ENCODE measurements around the gene RASAL2. TPM values are rescaled to one million over a fixed set of nuclear protein-coding genes. Genes with fewer than 3 reads are reported as not detected.
"Not testable (repeated sequence)": the region's sequence is repeated elsewhere in the genome, so short reads cannot be mapped to it uniquely, and the experiment has no call there.

Gene RASAL2
- total RNA-seq, 2 experiments from 2014 or later: not detected

- Mint-ChIP-seq H3K27me3 (ENCODE audit: low read depth) (peaks cover 6% of the 10 kb centered on the region), H3K9me3 (no peaks in the 10 kb centered on the region), H3K36me3 (ENCODE audit: low read depth) (no peaks in the 10 kb centered on the region), H3K4me1 (ENCODE audit: low read depth) (no peaks in the 10 kb centered on the region), H3K27ac (no peak overlapping the region), H3K4me3 (no peak overlapping the region)
- no peak for DNase-seq
- intact Hi-C loops (cut with micrococcal nuclease): no loop called here
- CTCF ChIA-PET: no interaction called here
Measured at GRCh38 chr1:178192686-178193085, 98.8 kb downstream of the RASAL2 start.

GRCh38 chr1:178196631-178197030 lies 102.7 kb downstream of the RASAL2 start:
- Mint-ChIP-seq H3K36me3 (ENCODE audit: low read depth) (no peaks in the 10 kb centered on the region), H3K4me1 (ENCODE audit: low read depth) (no peaks in the 10 kb centered on the region), H3K9me3 (peaks cover 9% of the 10 kb centered on the region), H3K4me3 (no peak overlapping the region), H3K27ac (no peak overlapping the region), H3K27me3 (ENCODE audit: low read depth) (peaks cover 2% of the 10 kb centered on the region)
- no peak for DNase-seq
- CTCF ChIA-PET: no interaction called here
- intact Hi-C loops (cut with micrococcal nuclease): no loop called here

GRCh38 chr1:178202095-178202494 lies 108.2 kb downstream of the RASAL2 start:
- H3K27ac Mint-ChIP-seq; intact Hi-C loops (cut with micrococcal nuclease); H3K36me3 Mint-ChIP-seq (ENCODE audit: low read depth); H3K4me3 Mint-ChIP-seq; H3K4me1 Mint-ChIP-seq (ENCODE audit: low read depth); H3K27me3 Mint-ChIP-seq (ENCODE audit: low read depth); DNase-seq: not testable (repeated sequence)
- H3K9me3 Mint-ChIP-seq: peaks cover 13% of the 10 kb centered on the region
- CTCF ChIA-PET: interaction anchor here (0.7 kb wide), 1 partner anchor 1210 kb away, joined by 3 read pairs; no protein-coding TSS in a partner anchor

- CTCF ChIA-PET; H3K4me1 Mint-ChIP-seq (ENCODE audit: low read depth); H3K4me3 Mint-ChIP-seq; H3K36me3 Mint-ChIP-seq (ENCODE audit: low read depth); intact Hi-C loops (cut with micrococcal nuclease); H3K27ac Mint-ChIP-seq; DNase-seq; H3K27me3 Mint-ChIP-seq (ENCODE audit: low read depth): not testable (repeated sequence)
- H3K9me3 Mint-ChIP-seq: peaks cover 13% of the 10 kb centered on the region
Measured at GRCh38 chr1:178202546-178202945, 108.6 kb downstream of the RASAL2 start.

- H3K27ac Mint-ChIP-seq; DNase-seq; H3K36me3 Mint-ChIP-seq (ENCODE audit: low read depth); H3K4me1 Mint-ChIP-seq (ENCODE audit: low read depth); H3K27me3 Mint-ChIP-seq (ENCODE audit: low read depth); CTCF ChIA-PET; H3K4me3 Mint-ChIP-seq; intact Hi-C loops (cut with micrococcal nuclease): not testable (repeated sequence)
- peaks cover 25% of the 10 kb centered on the region for H3K9me3 Mint-ChIP-seq
Measured at GRCh38 chr1:178208269-178208856, 114.5 kb downstream of the RASAL2 start.

GRCh38 chr1:178209935-178210334 lies 116.0 kb downstream of the RASAL2 start:
- intact Hi-C loops (cut with micrococcal nuclease): no loop called here
- H3K4me3 Mint-ChIP-seq: no peak overlapping the region
- peaks cover 21% of the 10 kb centered on the region for H3K9me3 Mint-ChIP-seq
- no peaks in the 10 kb centered on the region for H3K27me3 Mint-ChIP-seq (ENCODE audit: low read depth)
- no peak for DNase-seq
- no peaks in the 10 kb centered on the region for H3K4me1 Mint-ChIP-seq (ENCODE audit: low read depth)
- peaks cover 3% of the 10 kb centered on the region for H3K36me3 Mint-ChIP-seq (ENCODE audit: low read depth)
- CTCF ChIA-PET: no interaction called here
- no peak overlapping the region for H3K27ac Mint-ChIP-seq

GRCh38 chr1:178218550-178218949 lies 124.6 kb downstream of the RASAL2 start:
- CTCF ChIA-PET: no interaction called here
- Mint-ChIP-seq H3K4me3 (no peak overlapping the region), H3K27ac (no peak overlapping the region), H3K27me3 (ENCODE audit: low read depth) (no peaks in the 10 kb centered on the region), H3K9me3 (peaks cover 3% of the 10 kb centered on the region), H3K4me1 (ENCODE audit: low read depth) (no peaks in the 10 kb centered on the region), H3K36me3 (ENCODE audit: low read depth) (no peaks in the 10 kb centered on the region)
- DNase-seq: no peak
- intact Hi-C loops (cut with micrococcal nuclease): no loop called here

GRCh38 chr1:178220094-178220493 lies 126.2 kb downstream of the RASAL2 start:
- DNase-seq: no peak
- intact Hi-C loops (cut with micrococcal nuclease): no loop called here
- Mint-ChIP-seq H3K27me3 (ENCODE audit: low read depth) (no peaks in the 10 kb centered on the region), H3K27ac (no peak overlapping the region), H3K9me3 (peaks cover 3% of the 10 kb centered on the region), H3K36me3 (ENCODE audit: low read depth) (no peaks in the 10 kb centered on the region), H3K4me1 (ENCODE audit: low read depth) (no peaks in the 10 kb centered on the region), H3K4me3 (no peak overlapping the region)
- CTCF ChIA-PET: interaction anchor here (0.6 to 0.7 kb wide), 2 partner anchors 946 to 1512 kb away, joined by 7 to 8 read pairs; no protein-coding TSS in a partner anchor

GRCh38 chr1:178223289-178223688 lies 129.4 kb downstream of the RASAL2 start:
- DNase-seq: no peak
- H3K27ac Mint-ChIP-seq: no peak overlapping the region
- intact Hi-C loops (cut with micrococcal nuclease): no loop called here
- H3K36me3 Mint-ChIP-seq (ENCODE audit: low read depth): no peaks in the 10 kb centered on the region
- H3K27me3 Mint-ChIP-seq (ENCODE audit: low read depth): no peaks in the 10 kb centered on the region
- CTCF ChIA-PET: no interaction called here
- no peaks in the 10 kb centered on the region for H3K4me1 Mint-ChIP-seq (ENCODE audit: low read depth)
- H3K4me3 Mint-ChIP-seq: no peak overlapping the region
- peaks cover 3% of the 10 kb centered on the region for H3K9me3 Mint-ChIP-seq

GRCh38 chr1:178224358-178224757 lies 130.5 kb downstream of the RASAL2 start:
- Mint-ChIP-seq H3K27ac (no peak overlapping the region), H3K4me3 (no peak overlapping the region), H3K9me3 (peaks cover 3% of the 10 kb centered on the region), H3K4me1 (ENCODE audit: low read depth) (no peaks in the 10 kb centered on the region), H3K36me3 (ENCODE audit: low read depth) (no peaks in the 10 kb centered on the region), H3K27me3 (ENCODE audit: low read depth) (no peaks in the 10 kb centered on the region)
- DNase-seq: no peak
- intact Hi-C loops (cut with micrococcal nuclease): no loop called here
- CTCF ChIA-PET: interaction anchor here (0.7 kb wide), 1 partner anchor 46 kb away, joined by 3 read pairs; no protein-coding TSS in a partner anchor

GRCh38 chr1:178230881-178231409 lies 137.0 kb downstream of the RASAL2 start:
- intact Hi-C loops (cut with micrococcal nuclease): no loop called here
- Mint-ChIP-seq H3K4me3 (no peak overlapping the region), H3K9me3 (no peaks in the 10 kb centered on the region), H3K27ac (no peak overlapping the region), H3K27me3 (ENCODE audit: low read depth) (peaks cover 5% of the 10 kb centered on the region), H3K36me3 (ENCODE audit: low read depth) (no peaks in the 10 kb centered on the region), H3K4me1 (ENCODE audit: low read depth) (no peaks in the 10 kb centered on the region)
- DNase-seq: no peak
- CTCF ChIA-PET: no interaction called here

- peaks cover 5% of the 10 kb centered on the region for H3K27me3 Mint-ChIP-seq (ENCODE audit: low read depth)
- H3K27ac Mint-ChIP-seq: no peak overlapping the region
- DNase-seq: no peak
- intact Hi-C loops (cut with micrococcal nuclease): no loop called here
- no peaks in the 10 kb centered on the region for H3K9me3 Mint-ChIP-seq
- H3K36me3 Mint-ChIP-seq (ENCODE audit: low read depth): no peaks in the 10 kb centered on the region
- CTCF ChIA-PET: no interaction called here
- H3K4me3 Mint-ChIP-seq: no peak overlapping the region
- H3K4me1 Mint-ChIP-seq (ENCODE audit: low read depth): no peaks in the 10 kb centered on the region
Measured at GRCh38 chr1:178232108-178232507, 138.2 kb downstream of the RASAL2 start.

- no peak overlapping the region for H3K4me3 Mint-ChIP-seq
- H3K36me3 Mint-ChIP-seq (ENCODE audit: low read depth): no peaks in the 10 kb centered on the region
- CTCF ChIA-PET: no interaction called here
- no peak overlapping the region for H3K27ac Mint-ChIP-seq
- H3K4me1 Mint-ChIP-seq (ENCODE audit: low read depth): no peaks in the 10 kb centered on the region
- DNase-seq: no peak
- intact Hi-C loops (cut with micrococcal nuclease): no loop called here
- H3K27me3 Mint-ChIP-seq (ENCODE audit: low read depth): peaks cover 5% of the 10 kb centered on the region
- H3K9me3 Mint-ChIP-seq: no peaks in the 10 kb centered on the region
Measured at GRCh38 chr1:178232949-178233348, 139.0 kb downstream of the RASAL2 start.

Data from activated naive CD4-positive, alpha-beta T cell treated with anti-CD3 and anti-CD28 coated beads for 36 hours (primary cell).